Neutrophil (primary cell): Measurements from ENCODE around the gene ACP4.

Experiments
- H3K27ac ChIP-seq: fragments of 200-600 bp; sonication (generic); 2 replicates; pipeline ENCODE4 v1.5.1; 2016; ENCODE audit warnings: mild to moderate bottlenecking, moderate library complexity
- H3K27me3 ChIP-seq: fragments of 200-600 bp; sonication (generic); 2 replicates; pipeline ENCODE4 v1.6.0; 2016; ENCODE audit warnings: mild to moderate bottlenecking
- H3K36me3 ChIP-seq: fragments of 200-600 bp; sonication (generic); 2 replicates; pipeline ENCODE4 v1.5.1; 2017
- H3K4me1 ChIP-seq, 2 experiments: fragments of 200-600 bp in 1 of 2; sonication (generic) in 1 of 2; 1 replicate in 1 of 2; 2 replicates in 1 of 2; pipeline versions ENCODE4 v1.5.1 to v1.6.1; 2013 to 2016; ENCODE audit warnings: low read depth in 1 of 2, low read length in 1 of 2, mild to moderate bottlenecking in 1 of 2, moderate library complexity in 1 of 2; ENCODE audit not compliant: control insufficient read depth in 1 of 2, insufficient read depth in 1 of 2
- H3K4me3 ChIP-seq, 2 experiments: fragments of 200-600 bp in 1 of 2; sonication (generic) in 1 of 2; 1 replicate in 1 of 2; 2 replicates in 1 of 2; pipeline ENCODE4 v1.5.1; 2013 to 2016; ENCODE audit warnings: low read depth in 1 of 2, low read length in 1 of 2, mild to moderate bottlenecking in 1 of 2, moderate library complexity in 1 of 2
- H3K9me3 ChIP-seq: fragments of 200-600 bp; sonication (generic); 2 replicates; pipeline ENCODE4 v1.5.1; 2016
- TF ChIP-seq, protein P1 (sequence below): fragments of 200-600 bp; sonication (generic); IDR thresholded peaks from 2 replicates; pipeline ENCODE4 v1.5.1; 2016; ENCODE audit warnings: antibody characterized with exemption

ACP4 gene

GRCh38 chr19:50812474-50812873 lies 22.3 kb downstream of the ACP4 start:
- no peak overlapping the region for H3K4me3 ChIP-seq

GRCh38 chr19:50814883-50815282 lies 24.7 kb downstream of the ACP4 start:
- TF ChIP-seq, protein P1, sequence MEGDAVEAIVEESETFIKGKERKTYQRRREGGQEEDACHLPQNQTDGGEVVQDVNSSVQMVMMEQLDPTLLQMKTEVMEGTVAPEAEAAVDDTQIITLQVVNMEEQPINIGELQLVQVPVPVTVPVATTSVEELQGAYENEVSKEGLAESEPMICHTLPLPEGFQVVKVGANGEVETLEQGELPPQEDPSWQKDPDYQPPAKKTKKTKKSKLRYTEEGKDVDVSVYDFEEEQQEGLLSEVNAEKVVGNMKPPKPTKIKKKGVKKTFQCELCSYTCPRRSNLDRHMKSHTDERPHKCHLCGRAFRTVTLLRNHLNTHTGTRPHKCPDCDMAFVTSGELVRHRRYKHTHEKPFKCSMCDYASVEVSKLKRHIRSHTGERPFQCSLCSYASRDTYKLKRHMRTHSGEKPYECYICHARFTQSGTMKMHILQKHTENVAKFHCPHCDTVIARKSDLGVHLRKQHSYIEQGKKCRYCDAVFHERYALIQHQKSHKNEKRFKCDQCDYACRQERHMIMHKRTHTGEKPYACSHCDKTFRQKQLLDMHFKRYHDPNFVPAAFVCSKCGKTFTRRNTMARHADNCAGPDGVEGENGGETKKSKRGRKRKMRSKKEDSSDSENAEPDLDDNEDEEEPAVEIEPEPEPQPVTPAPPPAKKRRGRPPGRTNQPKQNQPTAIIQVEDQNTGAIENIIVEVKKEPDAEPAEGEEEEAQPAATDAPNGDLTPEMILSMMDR: no peak
- no peak overlapping the region for H3K27ac ChIP-seq
- H3K4me1 ChIP-seq: peaks cover 0 to 3% of the 10 kb centered on the region in 2 experiments
- H3K9me3 ChIP-seq: no peaks in the 10 kb centered on the region
- peaks cover 83% of the 10 kb centered on the region for H3K27me3 ChIP-seq
- no peaks in the 10 kb centered on the region for H3K36me3 ChIP-seq
- H3K4me3 ChIP-seq: no peak overlapping the region

More at GRCh38 chr19:50812474-50812873, 22.3 kb downstream of the ACP4 start:
- peaks cover 59% of the 10 kb centered on the region for H3K27me3 ChIP-seq
- H3K9me3 ChIP-seq: no peaks in the 10 kb centered on the region
- no peaks in the 10 kb centered on the region for H3K4me1 ChIP-seq
- H3K27ac ChIP-seq: no peak overlapping the region
- TF ChIP-seq, protein P1: no peak
- H3K36me3 ChIP-seq: no peaks in the 10 kb centered on the region

DNA sequence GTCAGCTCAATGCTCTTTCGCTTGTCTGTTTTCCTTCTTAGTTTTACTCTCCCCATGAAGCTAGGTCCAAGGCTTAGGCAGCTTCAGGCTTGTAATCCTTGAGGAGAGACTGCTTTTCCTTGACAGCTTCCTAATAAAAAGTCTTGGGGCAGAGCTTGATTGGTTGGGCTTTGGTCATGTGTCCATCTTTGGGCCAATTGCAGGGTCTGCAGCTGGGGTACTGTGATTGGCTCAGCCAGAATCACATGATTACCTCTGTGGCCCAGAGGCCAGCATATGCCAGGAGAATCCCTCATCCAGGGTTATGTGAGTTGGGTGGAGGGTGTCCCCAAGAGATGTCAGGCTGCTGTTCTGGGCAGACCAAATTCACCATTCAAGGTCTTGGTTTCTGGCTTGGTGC lies 25.2 kb downstream of the ACP4 start:
- Histone ChIP-seq H3K36me3 (no peaks in the 10 kb centered on the region), H3K9me3 (no peaks in the 10 kb centered on the region), H3K27ac (no peak overlapping the region), H3K4me3 (no peak overlapping the region), H3K4me1 (peaks cover 0 to 3% of the 10 kb centered on the region in 2 experiments), H3K27me3 (peaks cover 84% of the 10 kb centered on the region)
- TF ChIP-seq, protein P1: no peak

- Histone ChIP-seq H3K27me3 (peaks cover 98% of the 10 kb centered on the region), H3K9me3 (no peaks in the 10 kb centered on the region), H3K4me3 (peak overlapping the region; percentile 22 to 39), H3K4me1 (peaks cover 0 to 3% of the 10 kb centered on the region in 2 experiments), H3K27ac (no peak overlapping the region), H3K36me3 (no peaks in the 10 kb centered on the region)
- TF ChIP-seq, protein P1: no peak
These were observed 28.0 kb downstream of the ACP4 start for GRCh38 chr19:50817941-50818858.

DNA sequence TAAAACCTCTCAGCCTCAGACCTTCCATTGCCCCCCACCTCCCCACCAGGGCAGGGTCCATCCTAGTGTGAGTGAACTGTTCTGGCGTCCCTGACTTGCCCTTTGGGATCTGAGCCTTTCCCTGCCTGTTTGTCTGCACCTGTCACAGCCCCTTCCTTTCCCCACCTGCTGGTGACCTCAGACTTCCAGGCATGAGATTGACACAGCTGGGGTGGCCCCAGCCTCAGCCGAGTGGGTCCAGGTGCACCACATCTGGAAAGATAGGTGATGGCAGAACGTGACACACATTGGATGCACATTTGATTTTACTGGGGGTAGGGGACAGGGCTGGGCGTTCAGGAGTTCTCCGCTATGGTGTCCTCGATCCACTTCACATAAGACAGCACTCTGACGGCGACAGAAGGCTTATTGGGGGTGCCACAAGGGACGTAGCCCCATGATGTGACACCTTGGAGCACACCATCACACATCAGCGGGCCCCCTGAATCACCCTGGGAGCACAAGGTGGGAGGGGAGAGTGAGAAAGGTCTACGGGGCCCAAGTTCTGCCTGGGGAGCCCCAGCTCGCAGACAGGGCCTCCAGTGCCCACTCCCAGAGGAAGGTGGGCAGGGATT lies 28.8 kb downstream of the ACP4 start:
- Histone ChIP-seq H3K36me3 (no peaks in the 10 kb centered on the region), H3K27me3 (peaks cover 99% of the 10 kb centered on the region), H3K4me1 (peaks cover 0 to 3% of the 10 kb centered on the region in 2 experiments), H3K4me3 (no peak overlapping the region), H3K9me3 (no peaks in the 10 kb centered on the region), H3K27ac (no peak overlapping the region)
- TF ChIP-seq, protein P1: no peak
